Hepatocyte (in vitro differentiated cells): ENCODE results near the gene MEI4. TPM values are rescaled to one million over a fixed set of nuclear protein-coding genes. Genes with fewer than 3 reads are reported as not detected.

Experiments
- DNase-seq: peaks from one replicate; pipeline ENCODE4 v3.0.0-alpha.2; 2016; ENCODE audit warnings: low spot score
- H2AFZ ChIP-seq: fragments of 200-600 bp; sonication (generic); 2 replicates; pipeline ENCODE4 v1.6.0; 2016; ENCODE audit warnings: antibody characterized with exemption, mild to moderate bottlenecking
- H3K27ac ChIP-seq: fragments of 200-600 bp; sonication (generic); 2 replicates; pipeline ENCODE4 v1.5.1; 2016; ENCODE audit warnings: mild to moderate bottlenecking
- H3K27me3 ChIP-seq: fragments of 200-600 bp; sonication (generic); 2 replicates; pipeline ENCODE4 v1.6.1; 2016
- H3K36me3 ChIP-seq: fragments of 200-600 bp; sonication (generic); replicated peaks from 2 replicates; pipeline ENCODE4 v1.5.1; 2016; ENCODE audit warnings: low read depth; ENCODE audit not compliant: insufficient read depth
- H3K4me1 ChIP-seq: fragments of 200-600 bp; sonication (generic); 2 replicates; pipeline ENCODE4 v1.5.1; 2016; ENCODE audit warnings: mild to moderate bottlenecking, moderate library complexity; ENCODE audit not compliant: insufficient read depth
- H3K4me2 ChIP-seq: fragments of 200-600 bp; sonication (generic); 2 replicates; pipeline ENCODE4 v1.6.0; 2016
- H3K4me3 ChIP-seq: fragments of 200-600 bp; sonication (generic); 2 replicates; pipeline ENCODE4 v1.5.1; 2016; ENCODE audit warnings: mild to moderate bottlenecking
- H3K79me2 ChIP-seq: fragments of 200-600 bp; sonication (generic); 2 replicates; pipeline ENCODE4 v1.6.0; 2017; ENCODE audit warnings: mild to moderate bottlenecking
- H3K9me2 ChIP-seq: fragments of 200-600 bp; sonication (generic); replicated peaks from 2 replicates; pipeline ENCODE4 v1.6.0; 2017; ENCODE audit warnings: mild to moderate bottlenecking; ENCODE audit not compliant: insufficient read depth
- H3K9me3 ChIP-seq: fragments of 200-600 bp; sonication (generic); 2 replicates; pipeline ENCODE4 v1.5.1; 2016; ENCODE audit warnings: low read depth, mild to moderate bottlenecking
- H4K20me1 ChIP-seq: fragments of 200-600 bp; sonication (generic); 2 replicates; pipeline ENCODE4 v1.6.0; 2016; ENCODE audit warnings: mild to moderate bottlenecking; ENCODE audit not compliant: insufficient read depth, poor library complexity, severe bottlenecking
- EZH2 ChIP-seq: fragments of 200-600 bp; sonication (generic); IDR thresholded peaks from 2 replicates; pipeline ENCODE4 v1.6.1; 2016; ENCODE audit warnings: antibody characterized with exemption, mild to moderate bottlenecking, borderline replicate concordance
- EZH2phosphoT487 ChIP-seq: fragments of 200-600 bp; sonication (generic); IDR thresholded peaks from one replicate; pipeline ENCODE4 v1.6.1; 2018; ENCODE audit warnings: antibody characterized with exemption, mild to moderate bottlenecking, low read depth, moderate library complexity; ENCODE audit not compliant: unreplicated experiment, severe bottlenecking
- WGBS: methylation state at CpG from one replicate; pipeline ENCODE4 v1.1.6; 2016; ENCODE audit warnings: low lambda C conversion rate; ENCODE audit errors: missing lambda C conversion rate; 5-methylcytosine and 5-hydroxymethylcytosine counted together
- polyA plus RNA-seq: library from polyadenylated mRNA; unstranded; fragments of >200 nt; fragmentation: Nextera tagmentation; extraction: Ambion mirVana; gene quantifications from 2 replicates; pipeline ENCODE4 v1.2.1, GENCODE V29; 2016
- total RNA-seq: library from RNA; depleted of rRNA; stranded (reverse); fragments of >200 nt; gene quantifications from 2 replicates; pipeline ENCODE4 v1.2.3, GENCODE V29; 2014
- TF ChIP-seq, protein P1 (sequence below): fragments of 200-600 bp; sonication (generic); IDR thresholded peaks from 2 replicates; pipeline ENCODE4 v1.5.1; 2016; ENCODE audit warnings: antibody characterized with exemption, mild to moderate bottlenecking; ENCODE audit not compliant: poor library complexity

The MEI4 gene
- total and polyA plus RNA-seq, 2 experiments from 2014 or later = 0.27 TPM; not detected in 1

- Histone ChIP-seq H2AFZ (no peak overlapping the region), H3K9me3 (no peaks in the 10 kb centered on the region), H3K4me3 (no peak overlapping the region), H3K79me2 (no peaks in the 10 kb centered on the region), H3K36me3 (no peaks in the 10 kb centered on the region), H3K27me3 (no peaks in the 10 kb centered on the region), H4K20me1 (no peaks in the 10 kb centered on the region), H3K27ac (no peak overlapping the region), H3K9me2 (no peaks in the 10 kb centered on the region), H3K4me2 (no peak overlapping the region), H3K4me1 (no peaks in the 10 kb centered on the region)
- DNase-seq = no peak
- TF ChIP-seq EZH2 = no peak
- no peak for TF ChIP-seq EZH2phosphoT487
- TF ChIP-seq, protein P1, sequence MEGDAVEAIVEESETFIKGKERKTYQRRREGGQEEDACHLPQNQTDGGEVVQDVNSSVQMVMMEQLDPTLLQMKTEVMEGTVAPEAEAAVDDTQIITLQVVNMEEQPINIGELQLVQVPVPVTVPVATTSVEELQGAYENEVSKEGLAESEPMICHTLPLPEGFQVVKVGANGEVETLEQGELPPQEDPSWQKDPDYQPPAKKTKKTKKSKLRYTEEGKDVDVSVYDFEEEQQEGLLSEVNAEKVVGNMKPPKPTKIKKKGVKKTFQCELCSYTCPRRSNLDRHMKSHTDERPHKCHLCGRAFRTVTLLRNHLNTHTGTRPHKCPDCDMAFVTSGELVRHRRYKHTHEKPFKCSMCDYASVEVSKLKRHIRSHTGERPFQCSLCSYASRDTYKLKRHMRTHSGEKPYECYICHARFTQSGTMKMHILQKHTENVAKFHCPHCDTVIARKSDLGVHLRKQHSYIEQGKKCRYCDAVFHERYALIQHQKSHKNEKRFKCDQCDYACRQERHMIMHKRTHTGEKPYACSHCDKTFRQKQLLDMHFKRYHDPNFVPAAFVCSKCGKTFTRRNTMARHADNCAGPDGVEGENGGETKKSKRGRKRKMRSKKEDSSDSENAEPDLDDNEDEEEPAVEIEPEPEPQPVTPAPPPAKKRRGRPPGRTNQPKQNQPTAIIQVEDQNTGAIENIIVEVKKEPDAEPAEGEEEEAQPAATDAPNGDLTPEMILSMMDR = no peak
These were observed 120.5 kb downstream of the MEI4 start for GRCh38 chr6:77773157-77773822.

- no peak for DNase-seq
- Histone ChIP-seq H3K79me2 (no peaks in the 10 kb centered on the region), H4K20me1 (no peaks in the 10 kb centered on the region), H3K4me1 (no peaks in the 10 kb centered on the region), H3K27ac (no peak overlapping the region), H3K27me3 (no peaks in the 10 kb centered on the region), H3K9me2 (no peaks in the 10 kb centered on the region), H3K4me3 (no peak overlapping the region), H3K9me3 (no peaks in the 10 kb centered on the region), H3K36me3 (no peaks in the 10 kb centered on the region), H3K4me2 (no peak overlapping the region), H2AFZ (no peak overlapping the region)
- WGBS = 89% methylated on average over 1 of the region's 1 CpG
- TF ChIP-seq EZH2 (no peak), EZH2phosphoT487 (no peak)
- TF ChIP-seq, protein P1 = no peak
These were observed 121.6 kb downstream of the MEI4 start for GRCh38 chr6:77774457-77774856.

DNA sequence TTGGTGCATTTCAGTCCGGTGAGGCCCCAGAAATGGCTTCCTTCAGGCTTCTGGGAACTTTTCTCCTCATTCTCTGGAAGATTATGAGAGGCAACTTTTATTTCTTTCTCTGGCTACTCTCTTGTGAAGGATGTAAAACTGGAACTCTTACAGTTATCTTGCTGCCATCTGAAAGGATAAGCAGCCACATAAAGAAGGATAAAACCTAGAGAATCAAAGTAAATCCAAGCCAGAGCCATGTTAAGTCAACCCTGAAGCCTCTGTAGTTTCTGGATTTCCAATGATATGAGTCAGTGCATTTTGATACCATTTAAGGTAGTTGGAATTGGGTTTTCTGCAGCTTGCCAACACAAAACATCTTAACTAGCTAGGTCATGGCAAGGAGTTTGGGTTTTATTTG, 123.6 kb downstream of the MEI4 start:
- Histone ChIP-seq H3K4me3 (no peak overlapping the region), H2AFZ (no peak overlapping the region), H3K9me2 (no peaks in the 10 kb centered on the region), H3K4me1 (no peaks in the 10 kb centered on the region), H4K20me1 (no peaks in the 10 kb centered on the region), H3K4me2 (no peak overlapping the region), H3K27me3 (no peaks in the 10 kb centered on the region), H3K79me2 (no peaks in the 10 kb centered on the region), H3K9me3 (no peaks in the 10 kb centered on the region), H3K27ac (no peak overlapping the region), H3K36me3 (no peaks in the 10 kb centered on the region)
- TF ChIP-seq EZH2phosphoT487 = no peak
- TF ChIP-seq, protein P1 = no peak
- TF ChIP-seq EZH2 = no peak
- 80% methylated on average over 1 of the region's 1 CpG for WGBS
- no peak for DNase-seq

DNA sequence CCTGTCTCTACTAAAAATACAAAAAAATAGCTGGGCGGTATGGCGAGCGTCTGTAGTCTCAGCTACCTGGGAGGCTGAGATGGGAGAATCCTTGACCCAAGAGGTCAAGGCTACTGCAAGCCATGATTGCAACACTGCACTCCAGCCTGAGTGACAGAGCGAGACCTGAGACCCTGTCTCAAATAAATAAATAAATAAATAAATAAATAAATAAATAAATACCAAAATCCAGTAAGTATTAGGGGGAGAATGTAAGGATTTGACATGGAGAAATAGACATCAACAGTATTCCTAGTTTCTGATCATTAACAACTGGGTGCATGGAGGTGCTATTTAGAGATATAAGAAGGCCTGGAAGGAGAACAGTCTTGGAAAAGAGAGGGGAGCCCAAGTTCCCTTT, 125.7 kb downstream of the MEI4 start:
- Histone ChIP-seq H3K4me2 (no peak overlapping the region), H2AFZ (no peak overlapping the region), H3K9me3 (no peaks in the 10 kb centered on the region), H3K4me1 (no peaks in the 10 kb centered on the region), H4K20me1 (no peaks in the 10 kb centered on the region), H3K4me3 (no peak overlapping the region), H3K79me2 (no peaks in the 10 kb centered on the region), H3K27me3 (no peaks in the 10 kb centered on the region), H3K36me3 (no peaks in the 10 kb centered on the region), H3K9me2 (no peaks in the 10 kb centered on the region), H3K27ac (no peak overlapping the region)
- DNase-seq = no peak
- TF ChIP-seq EZH2 = no peak
- no peak for TF ChIP-seq EZH2phosphoT487
- TF ChIP-seq, protein P1 = no peak
- WGBS = 100% methylated on average over 4 of the region's 4 CpGs
